SK-N-SH treated with all-trans-retinoic acid at 6 μM for 48 hours (cell line): ENCODE data around the gene CLDN3.
A peak's percentile ranks its signal among the peaks of the same experiment; 100 is the strongest.

Experiments
- ATAC-seq: fragments of 200-7000 bp; cut with Tn5 transposase; 3 replicates; pipeline ENCODE4 v1.9.1; 2020; ENCODE audit warnings: mild to moderate bottlenecking, moderate library complexity
- ARNTL ChIP-seq: fragments of 450-650 bp; formaldehyde crosslinking; IDR thresholded peaks from 2 replicates; pipeline ENCODE4 v1.5.0; 2020; ENCODE audit warnings: low read depth, mild to moderate bottlenecking, moderate library complexity, borderline replicate concordance
- BACH2 ChIP-seq: fragments of 250-450 bp; sonication (Bioruptor Pico); IDR thresholded peaks from 2 replicates; pipeline ENCODE4 v1.9.0; 2021; ENCODE audit warnings: mild to moderate bottlenecking, borderline replicate concordance
- CREB5 ChIP-seq: fragments of 250-450 bp; sonication (Bioruptor Pico); IDR thresholded peaks from 2 replicates; pipeline ENCODE4 v1.5.1; 2020; ENCODE audit warnings: low read depth, mild to moderate bottlenecking, moderate library complexity
- CSDC2 ChIP-seq: fragments of 250-450 bp; sonication (Bioruptor Pico); IDR thresholded peaks from 2 replicates; pipeline ENCODE4 v1.5.0; 2020; ENCODE audit warnings: mild to moderate bottlenecking, moderate library complexity
- GLIS3 ChIP-seq: fragments of 250-450 bp; sonication (Bioruptor Pico); IDR thresholded peaks from 2 replicates; pipeline ENCODE4 v1.5.0; 2020; ENCODE audit warnings: mild to moderate bottlenecking, moderate library complexity
- ISL1 ChIP-seq: fragments of 250-450 bp; sonication (Bioruptor Pico); IDR thresholded peaks from 2 replicates; pipeline ENCODE4 v2.1.2; 2022; ENCODE audit warnings: mild to moderate bottlenecking, moderate library complexity
- OSR1 ChIP-seq: fragments of 250-450 bp; sonication (Bioruptor Pico); IDR thresholded peaks from 2 replicates; pipeline ENCODE4 v1.8.0; 2022; ENCODE audit warnings: moderate library complexity, mild to moderate bottlenecking, inconsistent platforms
- PPARA ChIP-seq: fragments of 250-450 bp; sonication (Bioruptor Pico); IDR thresholded peaks from 2 replicates; pipeline ENCODE4 v1.5.0; 2020; ENCODE audit warnings: mild to moderate bottlenecking, borderline replicate concordance
- RARB ChIP-seq: fragments of 250-450 bp; sonication (Bioruptor Pico); IDR thresholded peaks from 2 replicates; pipeline ENCODE4 v1.8.0; 2021; ENCODE audit warnings: mild to moderate bottlenecking, moderate library complexity
- SNAI2 ChIP-seq: fragments of 250-450 bp; sonication (Bioruptor Pico); IDR thresholded peaks from 2 replicates; pipeline ENCODE4 v1.5.0; 2020; ENCODE audit warnings: mild to moderate bottlenecking, moderate library complexity
- TCF4 ChIP-seq: fragments of 250-450 bp; sonication (Bioruptor Pico); IDR thresholded peaks from 2 replicates; pipeline ENCODE4 v1.8.0; 2021; ENCODE audit warnings: mild to moderate bottlenecking, moderate library complexity, borderline replicate concordance
- TOX ChIP-seq: fragments of 250-450 bp; sonication (Bioruptor Pico); IDR thresholded peaks from 2 replicates; pipeline ENCODE4 v1.8.0; 2021; ENCODE audit warnings: mild to moderate bottlenecking, moderate library complexity, borderline replicate concordance
- TSHZ2 ChIP-seq: fragments of 250-450 bp; sonication (Bioruptor Pico); IDR thresholded peaks from 2 replicates; pipeline ENCODE4 v1.5.0; 2020; ENCODE audit warnings: mild to moderate bottlenecking, moderate library complexity
- ZC3H10 ChIP-seq: fragments of 250-450 bp; sonication (Bioruptor Pico); IDR thresholded peaks from 2 replicates; pipeline ENCODE4 v1.5.1; 2021; ENCODE audit warnings: mild to moderate bottlenecking, moderate library complexity
- ZFP3 ChIP-seq: fragments of 250-450 bp; sonication (Bioruptor Pico); IDR thresholded peaks from 2 replicates; pipeline ENCODE4 v1.5.0; 2020; ENCODE audit warnings: mild to moderate bottlenecking, moderate library complexity
- ZFP30 ChIP-seq: fragments of 450-650 bp; formaldehyde crosslinking; IDR thresholded peaks from 2 replicates; pipeline ENCODE4 v1.5.0; 2022; ENCODE audit warnings: mild to moderate bottlenecking, moderate library complexity
- ZNF565 ChIP-seq: fragments of 450-650 bp; formaldehyde crosslinking; conservative IDR thresholded peaks from 2 replicates; pipeline ENCODE4 v1.5.0; 2020; ENCODE audit warnings: low read depth, mild to moderate bottlenecking, moderate library complexity
- ZNF70 ChIP-seq: fragments of 450-650 bp; formaldehyde crosslinking; IDR thresholded peaks from 2 replicates; pipeline ENCODE4 v1.5.0; 2020; ENCODE audit warnings: mild to moderate bottlenecking, moderate library complexity
- ZNF8 ChIP-seq: fragments of 450-650 bp; formaldehyde crosslinking; IDR thresholded peaks from 2 replicates; pipeline ENCODE4 v1.5.0; 2020; ENCODE audit warnings: mild to moderate bottlenecking, moderate library complexity
- TF ChIP-seq, protein P1 (sequence below): fragments of 250-450 bp; sonication (Bioruptor Pico); IDR thresholded peaks from 2 replicates; pipeline ENCODE4 v1.5.1; 2021; ENCODE audit warnings: mild to moderate bottlenecking, moderate library complexity
- TF ChIP-seq, protein P2 (sequence below): fragments of 250-450 bp; sonication (Bioruptor Pico); IDR thresholded peaks from 2 replicates; pipeline ENCODE4 v1.8.0; 2021; ENCODE audit warnings: low read depth, mild to moderate bottlenecking, moderate library complexity, borderline replicate concordance

CLDN3 gene

DNA sequence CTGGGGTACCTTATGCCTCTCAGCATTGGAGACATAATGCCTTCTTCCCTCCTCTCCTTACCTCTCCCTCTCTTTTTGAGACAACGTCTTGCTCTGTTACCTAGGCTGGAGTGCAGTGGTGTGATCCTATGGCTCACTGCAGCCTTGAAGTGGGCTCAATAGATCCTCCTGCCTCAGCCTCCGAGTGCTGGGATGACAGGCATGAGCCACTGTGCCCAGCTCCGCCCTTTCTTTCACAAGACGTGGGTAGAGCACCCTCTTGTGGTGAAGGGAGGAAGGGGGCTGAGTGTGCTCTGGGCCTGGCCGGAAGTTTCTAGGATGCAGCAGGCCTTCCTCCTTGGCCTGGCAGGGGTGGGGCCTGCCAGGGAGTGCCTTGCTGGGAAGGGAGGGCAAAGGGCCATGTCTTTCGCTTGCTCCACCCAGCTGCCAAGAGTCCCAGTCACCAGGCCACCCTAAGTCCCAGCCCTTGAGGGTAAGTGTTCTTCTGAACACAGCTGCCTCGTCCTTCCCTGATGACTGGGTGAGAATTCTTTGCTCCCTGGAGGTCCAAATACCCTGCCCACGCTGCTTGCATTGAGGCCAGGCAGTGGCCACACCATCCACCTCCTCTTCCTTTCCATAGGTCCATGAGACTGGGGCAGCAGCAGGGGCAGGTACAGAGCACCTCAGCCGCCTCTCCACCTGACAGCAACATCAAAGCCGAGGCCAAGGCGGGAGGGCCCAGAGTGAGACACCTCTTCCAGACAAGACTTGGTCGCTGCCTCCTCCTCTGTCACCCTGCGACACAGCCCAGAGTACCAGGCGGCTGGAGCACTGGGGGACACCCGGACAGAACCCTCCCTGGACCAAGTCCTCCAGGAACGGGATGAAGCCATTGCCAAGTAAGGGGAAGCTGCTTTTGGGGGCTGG is 35.2 kb downstream of the CLDN3 start:
- ATAC-seq = peak; percentile 75

GRCh38 chr7:73732397-73732796 is 37.7 kb downstream of the CLDN3 start:
- ATAC-seq = no peak
- TF ChIP-seq ZNF70 (CRISPR knock-in tag) = no peak
- no peak for TF ChIP-seq ZFP30 (CRISPR knock-in tag)
- no peak for TF ChIP-seq TOX (CRISPR knock-in tag)
- TF ChIP-seq ARNTL (CRISPR knock-in tag) = no peak
- TF ChIP-seq ZNF565 (CRISPR knock-in tag) = no peak
- TF ChIP-seq PPARA (CRISPR knock-in tag) = no peak
- TF ChIP-seq BACH2 (CRISPR knock-in tag) = no peak

More for the DNA sequence above, 35.2 kb downstream of the CLDN3 start:
- no peak for TF ChIP-seq BACH2 (CRISPR knock-in tag)
- 0 out of 2 replicates have a peak, but pooled peaks have one; percentile 7 for TF ChIP-seq GLIS3
- TF ChIP-seq ZC3H10 (CRISPR knock-in tag) = no peak
- no peak for TF ChIP-seq SNAI2 (CRISPR knock-in tag)
- no peak for TF ChIP-seq ARNTL (CRISPR knock-in tag)
- no peak for TF ChIP-seq ZFP30 (CRISPR knock-in tag)
- TF ChIP-seq RARB (CRISPR knock-in tag) = no peak
- no peak for TF ChIP-seq TCF4 (CRISPR knock-in tag)
- no peak for TF ChIP-seq CSDC2 (CRISPR knock-in tag)
- TF ChIP-seq, protein P1, sequence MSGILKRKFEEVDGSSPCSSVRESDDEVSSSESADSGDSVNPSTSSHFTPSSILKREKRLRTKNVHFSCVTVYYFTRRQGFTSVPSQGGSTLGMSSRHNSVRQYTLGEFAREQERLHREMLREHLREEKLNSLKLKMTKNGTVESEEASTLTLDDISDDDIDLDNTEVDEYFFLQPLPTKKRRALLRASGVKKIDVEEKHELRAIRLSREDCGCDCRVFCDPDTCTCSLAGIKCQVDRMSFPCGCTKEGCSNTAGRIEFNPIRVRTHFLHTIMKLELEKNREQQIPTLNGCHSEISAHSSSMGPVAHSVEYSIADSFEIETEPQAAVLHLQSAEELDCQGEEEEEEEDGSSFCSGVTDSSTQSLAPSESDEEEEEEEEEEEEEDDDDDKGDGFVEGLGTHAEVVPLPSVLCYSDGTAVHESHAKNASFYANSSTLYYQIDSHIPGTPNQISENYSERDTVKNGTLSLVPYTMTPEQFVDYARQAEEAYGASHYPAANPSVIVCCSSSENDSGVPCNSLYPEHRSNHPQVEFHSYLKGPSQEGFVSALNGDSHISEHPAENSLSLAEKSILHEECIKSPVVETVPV (CRISPR knock-in tag) = no peak
- no peak for TF ChIP-seq TOX (CRISPR knock-in tag)
- no peak for TF ChIP-seq ZNF8 (CRISPR knock-in tag)
- TF ChIP-seq TSHZ2 (CRISPR knock-in tag) = no peak
- no peak for TF ChIP-seq ZNF565 (CRISPR knock-in tag)
- TF ChIP-seq ZNF70 (CRISPR knock-in tag) = no peak
- TF ChIP-seq ZFP3 = peak; percentile 75
- no peak for TF ChIP-seq CREB5 (CRISPR knock-in tag)

GRCh38 chr7:73730485-73730884 is 39.6 kb downstream of the CLDN3 start:
- ATAC-seq = no peak
- TF ChIP-seq ZFP30 (CRISPR knock-in tag) (no peak), RARB (CRISPR knock-in tag) (no peak), ZC3H10 (CRISPR knock-in tag) (no peak), CSDC2 (CRISPR knock-in tag) (no peak), OSR1 (CRISPR knock-in tag) (no peak), ZNF8 (CRISPR knock-in tag) (no peak), TSHZ2 (CRISPR knock-in tag) (no peak), SNAI2 (CRISPR knock-in tag) (no peak), ISL1 (CRISPR knock-in tag) (no peak)
- TF ChIP-seq, protein P2, sequence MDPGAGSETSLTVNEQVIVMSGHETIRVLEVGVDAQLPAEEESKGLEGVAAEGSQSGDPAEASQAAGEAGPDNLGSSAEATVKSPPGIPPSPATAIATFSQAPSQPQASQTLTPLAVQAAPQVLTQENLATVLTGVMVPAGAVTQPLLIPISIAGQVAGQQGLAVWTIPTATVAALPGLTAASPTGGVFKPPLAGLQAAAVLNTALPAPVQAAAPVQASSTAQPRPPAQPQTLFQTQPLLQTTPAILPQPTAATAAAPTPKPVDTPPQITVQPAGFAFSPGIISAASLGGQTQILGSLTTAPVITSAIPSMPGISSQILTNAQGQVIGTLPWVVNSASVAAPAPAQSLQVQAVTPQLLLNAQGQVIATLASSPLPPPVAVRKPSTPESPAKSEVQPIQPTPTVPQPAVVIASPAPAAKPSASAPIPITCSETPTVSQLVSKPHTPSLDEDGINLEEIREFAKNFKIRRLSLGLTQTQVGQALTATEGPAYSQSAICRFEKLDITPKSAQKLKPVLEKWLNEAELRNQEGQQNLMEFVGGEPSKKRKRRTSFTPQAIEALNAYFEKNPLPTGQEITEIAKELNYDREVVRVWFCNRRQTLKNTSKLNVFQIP (CRISPR knock-in tag) = no peak
- TF ChIP-seq, protein P1 (CRISPR knock-in tag) = no peak
